MV-4-11 (cell line): ENCODE measurements around the gene AOC3.
"Not testable (repeated sequence)": the region's sequence is repeated elsewhere in the genome, so short reads cannot be mapped to it uniquely, and the experiment has no call there.

Experiments used
- DNase-seq: peaks from one replicate; lab custom pipeline; 2025; lab: John Stamatoyannopoulos, UW

AOC3 gene

DNA sequence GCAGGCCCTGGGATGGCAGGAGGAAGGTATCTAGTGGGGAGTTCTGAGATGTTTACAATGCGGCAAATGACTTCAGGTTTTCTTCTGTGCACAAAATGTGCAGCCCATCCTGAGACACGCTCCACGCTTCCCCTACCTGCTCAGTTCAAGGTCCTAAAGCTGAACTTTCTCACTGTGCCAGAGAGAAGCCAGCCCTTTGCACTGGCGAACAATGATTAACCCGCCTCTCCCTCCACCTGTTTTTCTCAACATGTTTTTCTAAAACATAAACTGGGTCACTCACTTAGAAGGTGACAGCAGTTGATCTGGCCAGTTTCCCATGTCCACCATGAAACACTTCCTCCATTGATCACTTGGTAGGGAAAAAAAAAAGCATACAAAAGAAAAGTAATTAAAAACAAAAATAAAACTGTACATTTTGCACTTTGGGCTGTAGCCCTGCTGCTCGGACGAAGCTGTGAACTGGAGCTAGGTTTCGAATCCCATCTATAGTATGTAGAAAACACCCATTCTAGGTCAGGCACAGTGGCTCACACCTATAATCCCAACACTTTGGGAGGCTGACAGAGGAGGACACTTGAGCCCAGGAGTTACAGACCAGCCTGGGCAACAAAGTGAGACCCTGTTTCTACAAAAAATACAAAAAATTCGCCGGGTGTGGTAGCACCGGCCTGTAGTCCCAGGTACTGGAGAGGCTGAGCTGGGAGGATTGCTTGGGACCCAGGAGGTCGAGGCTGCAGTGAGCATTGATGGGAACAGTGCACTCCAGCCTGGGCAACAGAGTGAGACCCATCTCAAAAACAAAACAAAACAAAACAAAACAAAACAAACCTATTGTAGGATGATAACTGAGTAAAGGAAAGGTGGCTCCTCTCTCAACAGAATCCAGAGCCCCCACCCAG lies 43.5 kb downstream of the AOC3 start:
- no peak for DNase-seq

DNA sequence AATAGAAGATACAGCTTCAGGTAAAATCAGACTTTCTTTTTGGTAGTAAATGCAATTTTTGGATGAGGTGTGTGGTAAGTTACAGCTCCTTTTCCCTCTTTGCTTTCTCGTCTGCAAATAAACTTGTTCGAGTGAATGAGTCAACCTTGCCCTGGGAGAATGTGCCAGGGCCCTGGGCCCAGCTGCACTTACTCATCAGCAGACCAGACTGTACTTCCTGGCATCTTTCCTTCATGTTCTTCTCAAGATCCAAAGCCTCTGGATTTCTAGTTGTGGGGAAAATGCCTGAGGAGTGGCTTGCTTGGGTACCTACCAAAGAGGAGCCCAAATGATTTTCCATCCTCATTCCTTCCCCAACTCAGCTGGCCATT lies 44.2 kb downstream of the AOC3 start:
- no peak for DNase-seq

DNA sequence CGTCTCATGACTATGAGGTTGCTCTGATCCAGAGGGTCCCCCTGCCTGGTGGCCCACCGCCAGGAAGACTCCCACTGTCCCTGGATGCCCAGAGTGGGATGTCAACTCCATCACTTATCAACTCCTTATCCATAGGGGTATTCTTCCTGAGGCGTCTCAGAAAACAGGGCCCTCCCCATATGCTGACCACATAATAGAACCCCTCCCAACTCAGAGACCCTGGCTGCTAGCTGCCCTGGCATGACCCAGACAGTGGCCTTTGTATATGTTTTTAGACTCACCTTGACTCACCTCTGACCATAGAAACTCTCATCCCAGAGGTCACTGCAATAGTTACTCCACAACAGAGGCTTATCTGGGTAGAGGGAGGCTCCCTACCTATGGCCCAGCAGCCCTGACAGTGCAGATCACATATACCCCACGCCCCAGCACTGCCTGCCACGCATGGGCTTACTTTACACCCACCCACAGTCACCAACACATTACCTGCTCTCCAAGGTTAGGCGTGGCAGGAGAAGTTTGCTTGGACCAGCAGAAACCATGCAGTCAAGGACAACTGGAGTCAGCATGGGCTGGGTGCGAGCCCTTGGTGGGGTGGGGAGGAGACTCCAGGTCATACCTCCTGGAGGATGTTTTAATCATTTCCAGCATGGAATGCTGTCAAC lies 47.3 kb downstream of the AOC3 start:
- DNase-seq = no peak

DNA sequence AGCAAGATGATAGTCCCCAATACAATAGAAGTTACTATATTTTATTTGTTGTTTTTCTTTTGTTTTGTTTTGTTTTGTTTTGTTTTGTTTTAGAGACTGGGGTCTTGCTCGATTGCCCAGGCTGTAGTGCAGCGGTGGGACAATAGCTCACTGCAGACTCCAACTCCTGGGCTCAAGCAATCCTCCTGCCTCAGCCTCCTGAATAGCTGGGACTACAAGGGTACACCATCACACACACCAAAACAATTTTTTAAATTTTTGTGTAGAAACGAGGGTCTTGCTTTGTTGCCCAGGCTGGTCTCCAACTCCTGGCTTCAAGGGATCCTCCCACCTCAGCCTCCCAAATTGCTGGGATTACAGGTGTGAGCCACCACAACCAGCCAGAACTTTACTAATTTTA lies 49.0 kb downstream of the AOC3 start:
- DNase-seq = not testable (repeated sequence)

DNA sequence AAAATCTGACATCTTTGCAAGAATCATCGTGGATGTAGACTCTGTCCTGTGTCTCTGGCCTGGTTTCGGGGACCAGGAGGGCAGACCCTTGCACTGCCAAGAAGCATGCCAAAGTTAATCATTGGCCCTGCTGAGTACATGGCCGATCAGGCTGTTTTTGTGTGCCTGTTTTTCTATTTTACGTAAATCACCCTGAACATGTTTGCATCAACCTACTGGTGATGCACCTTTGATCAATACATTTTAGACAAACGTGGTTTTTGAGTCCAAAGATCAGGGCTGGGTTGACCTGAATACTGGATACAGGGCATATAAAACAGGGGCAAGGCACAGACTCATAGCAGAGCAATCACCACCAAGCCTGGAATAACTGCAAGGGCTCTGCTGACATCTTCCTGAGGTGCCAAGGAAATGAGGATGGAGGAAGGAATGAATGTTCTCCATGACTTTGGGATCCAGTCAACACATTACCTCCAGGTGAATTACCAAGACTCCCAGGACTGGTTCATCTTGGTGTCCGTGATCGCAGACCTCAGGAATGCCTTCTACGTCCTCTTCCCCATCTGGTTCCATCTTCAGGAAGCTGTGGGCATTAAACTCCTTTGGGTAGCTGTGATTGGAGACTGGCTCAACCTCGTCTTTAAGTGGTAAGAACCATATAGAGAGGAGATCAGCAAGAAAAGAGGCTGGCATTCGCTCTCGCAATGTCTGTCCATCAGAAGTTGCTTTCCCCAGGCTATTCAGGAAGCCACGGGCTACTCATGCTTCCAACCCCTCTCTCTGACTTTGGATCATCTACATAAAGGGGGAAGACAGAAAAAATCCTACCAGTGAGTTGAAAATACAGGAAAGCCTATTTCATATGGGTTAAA lies 49.7 kb downstream of the AOC3 start, which contains the start of gene G6PC1:
Gene G6PC1, plus strand, starts transcription at position 340 of the 872 bp plus-strand sequence. Its CDS starts 78 bp downstream, at position 418.
- DNase-seq = no peak

DNA sequence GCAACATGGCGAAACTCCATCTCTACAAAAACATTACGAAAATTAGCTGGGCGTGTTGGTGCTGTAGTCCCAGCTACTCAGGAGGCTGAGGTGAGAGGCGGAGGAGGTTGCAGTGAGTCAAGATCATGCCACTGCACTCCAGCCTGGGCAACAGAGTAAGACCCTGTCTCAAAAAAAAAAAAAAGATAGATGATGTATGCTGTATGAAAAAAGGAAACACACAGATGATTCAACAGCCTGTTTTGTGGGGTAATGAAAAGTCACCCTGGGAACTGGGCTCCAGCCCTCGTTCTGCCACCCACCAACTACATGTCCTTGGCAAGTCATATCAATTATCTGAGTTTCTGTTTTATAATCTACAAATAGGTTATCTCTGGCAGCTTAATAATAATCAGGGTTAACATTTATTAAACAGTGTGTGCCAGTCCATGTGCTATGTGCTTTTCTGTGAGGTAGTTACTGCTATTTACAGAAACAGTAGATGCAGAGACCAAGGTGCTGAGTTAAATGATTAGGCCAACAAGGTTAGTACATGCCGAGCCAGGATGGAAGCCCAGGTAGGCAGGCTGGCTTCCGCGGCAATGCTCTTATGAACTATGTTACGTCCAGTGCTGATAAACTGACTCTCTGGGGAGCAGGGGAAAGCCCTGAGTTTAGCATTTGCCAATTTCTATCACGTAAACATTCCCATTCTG lies 50.7 kb downstream of the AOC3 start:
- no peak for DNase-seq

DNA sequence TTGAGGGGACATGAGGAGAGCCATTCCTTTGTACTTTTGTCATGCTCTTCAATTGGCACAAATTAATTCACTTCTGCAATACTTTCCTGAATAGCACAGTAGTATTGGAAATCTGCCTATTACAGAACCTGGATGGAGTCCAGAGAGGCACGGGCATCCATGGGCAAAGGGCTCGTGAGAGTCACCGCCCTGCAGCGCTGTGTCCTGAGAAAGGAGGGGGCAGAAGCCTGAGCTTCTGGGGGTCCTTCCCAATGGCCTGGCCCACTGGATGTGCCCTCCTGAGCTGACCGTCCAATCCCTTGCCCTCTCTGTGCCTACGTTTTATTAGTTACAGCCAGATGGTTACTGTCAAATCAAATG lies 53.1 kb downstream of the AOC3 start:
- DNase-seq = no peak

DNA sequence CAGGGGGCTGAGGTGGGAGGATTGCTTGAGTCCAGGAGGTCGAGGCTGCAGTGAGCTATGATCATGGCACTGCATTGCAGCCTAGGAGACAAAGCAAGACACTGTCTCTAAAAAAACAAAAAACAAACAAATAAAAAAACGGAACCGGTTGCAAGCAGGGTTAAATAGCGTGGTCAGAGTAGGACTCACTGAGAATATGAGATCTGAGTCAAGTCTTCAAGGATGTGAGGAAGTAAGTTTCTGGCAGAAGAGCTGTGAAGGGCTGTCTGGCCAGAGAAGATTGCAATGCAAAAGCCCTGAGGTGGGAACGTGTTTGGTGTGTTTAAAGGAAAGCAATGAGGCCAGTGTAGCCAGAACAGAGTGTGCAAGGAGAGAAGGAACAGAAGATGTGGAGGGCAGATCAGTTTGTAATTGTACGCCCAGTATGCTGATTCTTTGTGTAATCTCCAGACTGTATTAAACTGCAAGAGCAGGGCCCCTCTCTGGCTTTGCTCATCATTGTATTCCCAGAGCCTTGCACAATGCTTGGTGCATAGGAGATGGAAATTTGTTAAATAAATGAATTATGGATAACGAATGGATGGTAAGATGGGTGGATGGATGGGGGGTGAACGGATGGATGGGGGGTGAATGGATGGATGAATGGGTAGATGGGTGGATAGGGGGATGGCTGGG lies 55.9 kb downstream of the AOC3 start:
- peak; percentile 45 for DNase-seq
